GM12801 (cell line): ENCODE data around the gene ABLIM2.

Experiments used
- TF ChIP-seq, protein P1 (sequence below): IDR thresholded peaks from one replicate; pipeline ENCODE4 v1.5.1; 2011; ENCODE audit warnings: control low read depth; ENCODE audit not compliant: insufficient read length; ENCODE audit errors: extremely low read depth

ABLIM2 gene

DNA sequence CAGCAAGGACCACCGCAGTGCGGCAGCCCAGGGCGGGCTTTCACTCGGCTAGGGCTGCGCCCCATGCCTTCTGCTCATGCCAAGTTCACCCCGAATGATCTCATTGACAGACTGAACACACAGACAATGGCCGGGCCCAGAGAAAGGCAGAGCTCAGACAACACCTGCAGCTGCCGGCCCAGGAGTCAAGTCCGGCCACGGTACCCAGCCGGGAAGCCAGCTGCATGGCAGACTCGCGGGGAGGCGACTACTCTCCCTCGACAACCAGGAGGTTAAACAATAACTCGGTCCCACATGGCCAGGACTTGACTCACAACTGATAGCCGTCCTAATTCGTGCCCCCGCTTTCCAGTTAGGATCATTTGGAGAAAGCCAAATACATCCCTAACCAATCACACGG, 50.4 kb downstream of the ABLIM2 start:
- TF ChIP-seq, protein P1, sequence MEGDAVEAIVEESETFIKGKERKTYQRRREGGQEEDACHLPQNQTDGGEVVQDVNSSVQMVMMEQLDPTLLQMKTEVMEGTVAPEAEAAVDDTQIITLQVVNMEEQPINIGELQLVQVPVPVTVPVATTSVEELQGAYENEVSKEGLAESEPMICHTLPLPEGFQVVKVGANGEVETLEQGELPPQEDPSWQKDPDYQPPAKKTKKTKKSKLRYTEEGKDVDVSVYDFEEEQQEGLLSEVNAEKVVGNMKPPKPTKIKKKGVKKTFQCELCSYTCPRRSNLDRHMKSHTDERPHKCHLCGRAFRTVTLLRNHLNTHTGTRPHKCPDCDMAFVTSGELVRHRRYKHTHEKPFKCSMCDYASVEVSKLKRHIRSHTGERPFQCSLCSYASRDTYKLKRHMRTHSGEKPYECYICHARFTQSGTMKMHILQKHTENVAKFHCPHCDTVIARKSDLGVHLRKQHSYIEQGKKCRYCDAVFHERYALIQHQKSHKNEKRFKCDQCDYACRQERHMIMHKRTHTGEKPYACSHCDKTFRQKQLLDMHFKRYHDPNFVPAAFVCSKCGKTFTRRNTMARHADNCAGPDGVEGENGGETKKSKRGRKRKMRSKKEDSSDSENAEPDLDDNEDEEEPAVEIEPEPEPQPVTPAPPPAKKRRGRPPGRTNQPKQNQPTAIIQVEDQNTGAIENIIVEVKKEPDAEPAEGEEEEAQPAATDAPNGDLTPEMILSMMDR = no peak

DNA sequence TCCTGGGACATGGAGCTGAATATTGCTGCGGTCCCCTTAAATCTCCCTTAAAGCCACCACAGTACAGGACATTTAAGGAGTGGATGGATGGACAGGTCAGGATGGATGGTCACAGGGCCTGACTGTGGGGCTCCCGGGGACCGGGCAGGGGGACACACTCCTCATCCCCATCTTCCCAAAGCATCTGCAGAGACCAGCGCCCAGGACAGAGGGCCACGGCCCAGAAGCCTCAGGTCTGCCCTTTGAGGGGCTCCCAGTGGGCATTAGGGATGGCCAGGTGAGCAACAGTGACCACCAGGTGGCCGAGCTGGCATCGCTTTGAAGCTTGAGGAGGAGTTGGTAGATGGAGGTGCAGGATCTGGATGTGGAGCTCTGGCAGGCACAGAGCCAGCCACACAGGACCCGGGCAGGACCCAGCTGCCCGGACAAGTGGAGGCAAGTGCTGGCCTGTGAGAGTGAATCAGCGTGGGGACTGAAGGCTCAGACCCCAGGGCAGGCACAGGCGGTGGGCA, 51.4 kb downstream of the ABLIM2 start:
- TF ChIP-seq, protein P1 = no peak

DNA sequence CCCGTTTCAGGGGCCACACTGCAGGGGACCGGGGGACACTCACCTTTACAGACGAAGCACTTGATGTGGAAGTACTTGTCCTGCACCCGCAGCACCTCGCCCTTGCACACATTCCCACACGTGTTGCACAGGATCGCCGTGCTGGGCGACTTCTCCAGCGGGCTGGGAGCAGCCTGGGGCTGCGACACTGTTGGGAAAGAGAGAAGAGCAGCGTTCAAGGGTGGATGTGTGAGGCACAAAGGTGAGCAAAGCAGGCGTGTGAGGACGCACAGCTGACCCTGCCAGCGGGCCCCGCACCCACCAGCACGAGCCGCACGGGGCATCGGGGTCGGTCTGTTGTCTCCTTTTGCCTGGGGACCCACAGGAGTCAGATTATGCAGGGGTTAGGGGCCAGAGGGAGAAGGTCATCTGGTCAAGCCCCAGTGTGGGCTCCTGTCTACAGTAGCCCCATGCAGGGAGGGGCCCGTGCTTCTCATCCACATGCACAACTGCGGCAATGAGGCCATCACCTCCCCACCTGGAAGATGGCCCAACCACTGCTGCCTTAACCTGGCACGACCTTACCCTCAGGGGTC, 52.1 kb downstream of the ABLIM2 start:
- TF ChIP-seq, protein P1 = no peak

DNA sequence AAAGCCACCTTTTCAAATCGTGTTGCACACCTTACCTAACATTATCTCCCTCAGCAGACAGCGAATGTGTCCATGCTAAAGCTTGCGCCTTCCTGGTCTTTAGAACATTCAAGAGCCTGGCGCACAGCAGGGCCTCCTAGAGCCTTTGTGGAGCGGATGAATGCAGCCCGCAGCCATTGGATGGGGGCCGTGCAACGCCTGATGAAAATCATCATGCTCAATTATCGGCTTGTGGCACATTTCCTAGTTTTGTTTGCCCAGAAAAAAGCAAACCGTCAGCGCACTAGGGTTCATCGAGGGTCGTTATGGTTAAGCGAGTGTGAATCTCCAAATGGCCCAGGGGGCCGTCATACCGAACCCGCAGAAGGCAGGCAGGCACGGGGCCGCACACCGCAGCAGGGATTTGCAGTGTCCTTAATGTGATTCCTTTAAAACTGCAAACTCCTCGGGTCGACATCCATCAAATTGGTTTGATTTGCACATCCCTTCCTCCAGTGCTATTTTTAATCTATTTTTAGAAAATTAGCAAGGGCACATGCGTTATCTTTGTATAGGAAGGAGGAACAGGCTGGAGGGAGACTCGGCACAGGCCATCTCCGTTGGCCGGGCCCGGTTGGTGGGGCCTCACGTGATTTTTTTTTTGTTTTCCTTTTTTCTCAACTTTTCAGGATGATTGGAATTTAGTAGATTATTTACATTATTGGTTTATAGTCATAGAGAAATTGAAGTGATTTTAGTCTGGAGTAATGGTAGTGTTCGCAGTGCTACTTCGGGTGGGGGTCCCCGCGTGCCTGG, 53.1 kb downstream of the ABLIM2 start:
- TF ChIP-seq, protein P1 = no peak

DNA sequence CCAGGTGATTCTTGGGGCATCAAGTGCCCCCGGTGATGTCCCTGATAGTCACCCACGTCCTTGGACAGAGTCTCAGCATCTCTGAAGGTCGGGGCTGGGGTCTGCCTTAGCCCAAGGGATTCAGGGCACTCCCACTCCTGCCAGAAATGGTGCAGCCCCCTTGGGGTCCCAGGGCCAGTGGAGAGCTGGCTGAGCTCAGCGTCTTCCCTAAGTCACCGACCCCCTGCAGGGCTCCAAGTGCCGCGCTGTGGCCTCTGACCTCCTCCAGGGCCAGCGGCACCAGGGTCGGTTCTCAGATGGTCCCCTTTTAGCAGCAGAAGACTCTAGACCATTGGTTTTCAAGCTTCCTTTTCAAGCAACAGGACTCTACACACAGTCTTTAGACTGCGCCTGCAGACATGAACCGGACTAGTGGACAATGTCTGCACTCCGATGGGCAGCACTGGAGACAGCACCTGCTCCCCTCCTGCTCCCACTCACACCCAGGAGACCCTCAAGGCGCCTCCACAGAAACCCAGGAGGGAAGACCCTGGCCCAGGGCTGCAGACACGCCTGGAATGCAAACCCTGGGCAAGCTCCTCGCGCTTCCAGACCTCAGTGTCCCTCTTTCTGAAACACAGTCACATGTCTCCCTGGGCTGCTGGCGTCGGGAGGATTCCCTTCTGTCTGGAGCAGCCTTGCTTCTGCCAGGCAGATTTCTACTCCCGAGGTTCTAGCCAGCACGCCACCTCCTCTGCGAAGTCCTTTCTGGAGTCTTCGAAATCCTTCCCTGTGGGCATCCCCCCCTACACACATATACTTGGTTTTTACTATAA, 53.9 kb downstream of the ABLIM2 start:
- TF ChIP-seq, protein P1 = no peak

DNA sequence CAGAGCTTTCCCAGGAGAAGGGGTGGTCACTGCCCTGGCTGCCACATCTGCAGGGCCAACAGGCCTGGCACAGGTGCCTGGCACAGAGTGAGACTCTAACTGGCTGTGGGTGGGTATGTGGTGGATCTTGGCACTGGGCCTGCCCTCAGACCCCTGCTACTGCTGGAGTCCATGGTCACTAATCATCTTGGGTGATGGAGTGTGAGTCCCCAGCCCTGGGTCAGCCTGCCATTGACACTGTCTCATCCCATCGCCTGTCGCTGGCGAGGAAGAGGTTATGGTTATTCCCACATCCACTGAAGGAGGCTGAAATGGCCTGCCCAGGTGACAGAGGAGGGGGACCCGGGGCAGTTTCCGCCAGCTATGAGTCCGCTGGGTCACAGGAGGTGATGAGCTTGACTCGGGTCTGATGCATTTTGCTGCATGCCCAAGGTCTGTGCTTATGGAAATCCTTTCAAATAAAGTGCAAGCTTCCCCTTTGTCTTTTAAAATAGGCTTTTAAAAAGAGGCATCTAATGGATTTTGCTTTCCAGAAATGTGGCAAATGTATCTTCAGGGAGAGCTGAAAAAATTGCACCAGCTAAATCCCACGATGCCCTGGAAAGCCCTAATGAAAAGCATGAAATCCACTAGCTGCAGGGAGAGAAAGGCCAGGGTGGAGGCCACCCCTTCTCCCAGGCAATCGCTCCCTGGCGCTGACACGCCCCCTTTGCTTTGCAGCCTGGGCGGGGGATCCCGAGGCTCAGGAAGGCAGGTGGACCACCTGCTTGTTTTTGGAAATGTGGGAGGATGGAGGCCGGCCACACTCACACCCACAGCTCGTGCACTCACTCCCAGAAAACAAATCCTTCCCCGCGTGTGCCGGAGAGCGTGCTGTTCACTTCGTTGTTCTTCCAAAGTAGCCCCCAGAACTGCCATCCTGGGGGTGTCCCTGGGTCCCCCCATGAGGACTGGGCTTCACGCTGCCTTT, 54.9 kb downstream of the ABLIM2 start:
- TF ChIP-seq, protein P1 = no peak
